Suprapubic skin (tissue), 3 donors: ENCODE measurements around the gene CALN1.

Source experiments
- POLR2AphosphoS5 ChIP-seq, 3 donors: sonication (generic); formaldehyde crosslinking; IDR thresholded peaks; one replicate each; pipeline ENCODE4 v1.6.1; 2017; ENCODE audit warnings: antibody characterized with exemption in 3 of 3
- TF ChIP-seq, protein P1 (sequence below), 2 donors: fragments of 200-600 bp in 1 of 2; fragments of 450-650 bp in 1 of 2; sonication (generic) in 1 of 2; IDR thresholded peaks; one replicate each; pipeline ENCODE4 v1.5.1; 2016 to 2019; ENCODE audit warnings: antibody characterized with exemption in 2 of 2, mild to moderate bottlenecking in 1 of 2, moderate library complexity in 1 of 2

GRCh38 chr7:72028267-72028666, 383.9 kb downstream of the CALN1 start:
- TF ChIP-seq POLR2AphosphoS5 (IDR thresholded peaks at IDR 0.05) = no peak
- TF ChIP-seq, protein P1, sequence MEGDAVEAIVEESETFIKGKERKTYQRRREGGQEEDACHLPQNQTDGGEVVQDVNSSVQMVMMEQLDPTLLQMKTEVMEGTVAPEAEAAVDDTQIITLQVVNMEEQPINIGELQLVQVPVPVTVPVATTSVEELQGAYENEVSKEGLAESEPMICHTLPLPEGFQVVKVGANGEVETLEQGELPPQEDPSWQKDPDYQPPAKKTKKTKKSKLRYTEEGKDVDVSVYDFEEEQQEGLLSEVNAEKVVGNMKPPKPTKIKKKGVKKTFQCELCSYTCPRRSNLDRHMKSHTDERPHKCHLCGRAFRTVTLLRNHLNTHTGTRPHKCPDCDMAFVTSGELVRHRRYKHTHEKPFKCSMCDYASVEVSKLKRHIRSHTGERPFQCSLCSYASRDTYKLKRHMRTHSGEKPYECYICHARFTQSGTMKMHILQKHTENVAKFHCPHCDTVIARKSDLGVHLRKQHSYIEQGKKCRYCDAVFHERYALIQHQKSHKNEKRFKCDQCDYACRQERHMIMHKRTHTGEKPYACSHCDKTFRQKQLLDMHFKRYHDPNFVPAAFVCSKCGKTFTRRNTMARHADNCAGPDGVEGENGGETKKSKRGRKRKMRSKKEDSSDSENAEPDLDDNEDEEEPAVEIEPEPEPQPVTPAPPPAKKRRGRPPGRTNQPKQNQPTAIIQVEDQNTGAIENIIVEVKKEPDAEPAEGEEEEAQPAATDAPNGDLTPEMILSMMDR (IDR thresholded peaks at IDR 0.05) = no peak
